SK-N-SH (cell line): ENCODE measurements around the gene VTCN1.
A peak's percentile ranks its signal among the peaks of the same experiment; 100 is the strongest.

Experiments
- ELF1 ChIP-seq: IDR thresholded peaks from 2 replicates; pipeline ENCODE4 v1.4.0; 2012
- EP300 ChIP-seq, 2 experiments: IDR thresholded peaks; 2 replicates each; pipeline versions ENCODE4 v1.4.0 to v1.6.1; 2012; ENCODE audit warnings: borderline replicate concordance in 1 of 2, low read depth in 1 of 2, low read length in 1 of 2
- EZH2phosphoT487 ChIP-seq: fragments of 200-600 bp; sonication (generic); IDR thresholded peaks from 2 replicates; pipeline ENCODE4 v1.6.1; 2017; ENCODE audit warnings: low read depth, mixed run types, mild to moderate bottlenecking, antibody characterized with exemption, moderate library complexity, borderline replicate concordance
- FOXJ3 ChIP-seq: sonication (generic); formaldehyde crosslinking; IDR thresholded peaks from 2 replicates; pipeline ENCODE4 v1.5.1; 2020; ENCODE audit warnings: mild to moderate bottlenecking, missing genetic modification reagents
- FOXM1 ChIP-seq: IDR thresholded peaks from 2 replicates; pipeline ENCODE4 v1.4.0; 2012; ENCODE audit warnings: low read depth, mild to moderate bottlenecking
- JUND ChIP-seq: IDR thresholded peaks from 2 replicates; pipeline ENCODE4 v1.4.0; 2012
- NFIC ChIP-seq: IDR thresholded peaks from 2 replicates; pipeline ENCODE4 v1.4.0; 2012; ENCODE audit warnings: borderline replicate concordance
- POLR2AphosphoS5 ChIP-seq: IDR thresholded peaks from 2 replicates; pipeline ENCODE4 v1.6.1; 2012; ENCODE audit warnings: low read depth, low read length
- RFX5 ChIP-seq: IDR thresholded peaks from 2 replicates; pipeline ENCODE4 v1.6.1; 2012; ENCODE audit warnings: mild to moderate bottlenecking, improper control_type of control experiment, low read length
- TEAD4 ChIP-seq: IDR thresholded peaks from 2 replicates; pipeline ENCODE4 v1.4.0; 2012; ENCODE audit warnings: mild to moderate bottlenecking, borderline replicate concordance; ENCODE audit not compliant: insufficient read depth
- TF ChIP-seq, protein P1 (sequence below): IDR thresholded peaks from 2 replicates; pipeline ENCODE4 v1.6.1; 2012; ENCODE audit warnings: mild to moderate bottlenecking, low read depth, low read length, moderate library complexity
- TF ChIP-seq, protein P2 (sequence below): fragments of 200-600 bp; sonication (generic); IDR thresholded peaks from 2 replicates; pipeline ENCODE4 v1.6.1; 2017; ENCODE audit warnings: antibody characterized with exemption, mild to moderate bottlenecking, moderate library complexity

DNA sequence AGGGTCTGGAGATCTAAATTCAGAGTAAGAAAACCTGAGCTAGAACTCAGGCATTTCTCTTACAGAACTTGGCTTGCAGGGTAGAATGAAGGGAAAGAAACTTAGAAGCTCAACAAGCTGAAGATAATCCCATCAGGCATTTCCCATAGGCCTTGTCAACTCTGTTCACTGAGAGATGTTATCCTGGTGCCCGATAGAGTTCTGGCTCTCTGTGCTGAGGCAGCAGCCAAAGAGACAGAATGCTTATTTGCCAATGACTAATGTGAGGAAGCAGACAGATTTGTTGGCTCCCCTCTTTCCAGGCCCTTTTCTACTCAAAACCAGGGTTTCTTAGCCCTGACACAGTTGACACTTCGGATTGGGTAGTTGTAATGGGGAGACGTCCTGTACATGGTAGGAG is 66.9 kb downstream of the VTCN1 start:
- TF ChIP-seq, protein P1, sequence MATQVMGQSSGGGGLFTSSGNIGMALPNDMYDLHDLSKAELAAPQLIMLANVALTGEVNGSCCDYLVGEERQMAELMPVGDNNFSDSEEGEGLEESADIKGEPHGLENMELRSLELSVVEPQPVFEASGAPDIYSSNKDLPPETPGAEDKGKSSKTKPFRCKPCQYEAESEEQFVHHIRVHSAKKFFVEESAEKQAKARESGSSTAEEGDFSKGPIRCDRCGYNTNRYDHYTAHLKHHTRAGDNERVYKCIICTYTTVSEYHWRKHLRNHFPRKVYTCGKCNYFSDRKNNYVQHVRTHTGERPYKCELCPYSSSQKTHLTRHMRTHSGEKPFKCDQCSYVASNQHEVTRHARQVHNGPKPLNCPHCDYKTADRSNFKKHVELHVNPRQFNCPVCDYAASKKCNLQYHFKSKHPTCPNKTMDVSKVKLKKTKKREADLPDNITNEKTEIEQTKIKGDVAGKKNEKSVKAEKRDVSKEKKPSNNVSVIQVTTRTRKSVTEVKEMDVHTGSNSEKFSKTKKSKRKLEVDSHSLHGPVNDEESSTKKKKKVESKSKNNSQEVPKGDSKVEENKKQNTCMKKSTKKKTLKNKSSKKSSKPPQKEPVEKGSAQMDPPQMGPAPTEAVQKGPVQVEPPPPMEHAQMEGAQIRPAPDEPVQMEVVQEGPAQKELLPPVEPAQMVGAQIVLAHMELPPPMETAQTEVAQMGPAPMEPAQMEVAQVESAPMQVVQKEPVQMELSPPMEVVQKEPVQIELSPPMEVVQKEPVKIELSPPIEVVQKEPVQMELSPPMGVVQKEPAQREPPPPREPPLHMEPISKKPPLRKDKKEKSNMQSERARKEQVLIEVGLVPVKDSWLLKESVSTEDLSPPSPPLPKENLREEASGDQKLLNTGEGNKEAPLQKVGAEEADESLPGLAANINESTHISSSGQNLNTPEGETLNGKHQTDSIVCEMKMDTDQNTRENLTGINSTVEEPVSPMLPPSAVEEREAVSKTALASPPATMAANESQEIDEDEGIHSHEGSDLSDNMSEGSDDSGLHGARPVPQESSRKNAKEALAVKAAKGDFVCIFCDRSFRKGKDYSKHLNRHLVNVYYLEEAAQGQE: no peak
- TF ChIP-seq, protein P2, sequence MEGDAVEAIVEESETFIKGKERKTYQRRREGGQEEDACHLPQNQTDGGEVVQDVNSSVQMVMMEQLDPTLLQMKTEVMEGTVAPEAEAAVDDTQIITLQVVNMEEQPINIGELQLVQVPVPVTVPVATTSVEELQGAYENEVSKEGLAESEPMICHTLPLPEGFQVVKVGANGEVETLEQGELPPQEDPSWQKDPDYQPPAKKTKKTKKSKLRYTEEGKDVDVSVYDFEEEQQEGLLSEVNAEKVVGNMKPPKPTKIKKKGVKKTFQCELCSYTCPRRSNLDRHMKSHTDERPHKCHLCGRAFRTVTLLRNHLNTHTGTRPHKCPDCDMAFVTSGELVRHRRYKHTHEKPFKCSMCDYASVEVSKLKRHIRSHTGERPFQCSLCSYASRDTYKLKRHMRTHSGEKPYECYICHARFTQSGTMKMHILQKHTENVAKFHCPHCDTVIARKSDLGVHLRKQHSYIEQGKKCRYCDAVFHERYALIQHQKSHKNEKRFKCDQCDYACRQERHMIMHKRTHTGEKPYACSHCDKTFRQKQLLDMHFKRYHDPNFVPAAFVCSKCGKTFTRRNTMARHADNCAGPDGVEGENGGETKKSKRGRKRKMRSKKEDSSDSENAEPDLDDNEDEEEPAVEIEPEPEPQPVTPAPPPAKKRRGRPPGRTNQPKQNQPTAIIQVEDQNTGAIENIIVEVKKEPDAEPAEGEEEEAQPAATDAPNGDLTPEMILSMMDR: no peak
- TF ChIP-seq POLR2AphosphoS5 (no peak), EP300 (IDR thresholded peaks at IDR 0.05; ENCODE audit: borderline replicate concordance in 1 of 2, low read depth in 1 of 2, low read length in 1 of 2) (peak in 1 of 2 experiments; percentile 40; a peak in 1 of 4 replicates), RFX5 (no peak), NFIC (peak; percentile 43; the same call in 1 of the 2 replicates), TEAD4 (no peak), JUND (no peak), FOXJ3 (CRISPR knock-in tag) (no peak), FOXM1 (no peak), ELF1 (no peak), EZH2phosphoT487 (no peak)
